GM23248 (cell line): ENCODE results near the gene DENND2A.

ENCODE experiments used
- EZH2 ChIP-seq: fragments of 200-600 bp; sonication (generic); IDR thresholded peaks from 2 replicates; pipeline ENCODE4 v1.6.1; 2018; ENCODE audit warnings: antibody characterized with exemption, mild to moderate bottlenecking; ENCODE audit not compliant: insufficient read depth, poor library complexity, severe bottlenecking
- EZH2phosphoT487 ChIP-seq: fragments of 200-600 bp; sonication (generic); IDR thresholded peaks from 2 replicates; pipeline ENCODE4 v1.6.1; 2018; ENCODE audit warnings: antibody characterized with exemption, moderate library complexity, mild to moderate bottlenecking, low read depth; ENCODE audit not compliant: insufficient read depth

GRCh38 chr7:140521421-140521820 is 119.2 kb downstream of the DENND2A start:
- TF ChIP-seq EZH2phosphoT487 (no peak), EZH2 (no peak)
